CD4-positive, alpha-beta T cell treated with Interferon alpha-2 for 1 hour (primary cell): ENCODE measurements around the gene CYP2J2.
"Not testable (repeated sequence)": the region's sequence is repeated elsewhere in the genome, so short reads cannot be mapped to it uniquely, and the experiment has no call there.

Experiments used
- DNase-seq, 2 donors: peaks; one replicate each; pipeline ENCODE4 v3.0.0-alpha.2; 2020 to 2022

CYP2J2 gene

DNA sequence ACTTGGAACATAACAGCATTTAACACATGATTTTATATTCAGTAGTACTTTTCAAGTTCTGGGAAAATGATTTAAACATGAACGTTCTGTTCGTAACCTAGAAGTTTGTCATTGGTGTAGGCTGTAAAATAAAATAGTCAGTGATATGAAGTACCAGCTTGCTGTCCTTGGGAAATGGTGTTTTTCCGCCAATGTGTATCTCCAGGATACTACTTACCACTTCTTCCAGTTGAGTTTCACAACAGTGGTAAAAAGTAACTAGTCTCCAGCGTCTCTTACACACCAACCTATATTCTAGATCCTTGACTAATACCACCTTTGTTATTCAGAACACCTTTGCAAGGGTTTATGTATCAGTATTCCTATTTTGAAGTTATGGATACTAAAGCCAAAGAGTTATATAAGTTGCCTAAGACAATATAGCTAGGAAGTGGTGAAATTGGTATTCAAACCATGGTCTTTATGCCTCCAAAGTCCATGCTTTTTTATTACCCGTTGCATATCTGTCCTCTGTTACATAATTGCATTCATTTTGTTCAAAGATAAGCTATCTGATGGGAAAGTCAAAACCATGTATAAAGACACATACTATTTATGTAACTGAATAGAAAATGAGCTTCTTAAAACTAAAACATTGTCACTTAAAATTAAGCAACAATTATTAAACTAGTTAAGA lies 68.8 kb downstream of the CYP2J2 start:
- DNase-seq: no peak

DNA sequence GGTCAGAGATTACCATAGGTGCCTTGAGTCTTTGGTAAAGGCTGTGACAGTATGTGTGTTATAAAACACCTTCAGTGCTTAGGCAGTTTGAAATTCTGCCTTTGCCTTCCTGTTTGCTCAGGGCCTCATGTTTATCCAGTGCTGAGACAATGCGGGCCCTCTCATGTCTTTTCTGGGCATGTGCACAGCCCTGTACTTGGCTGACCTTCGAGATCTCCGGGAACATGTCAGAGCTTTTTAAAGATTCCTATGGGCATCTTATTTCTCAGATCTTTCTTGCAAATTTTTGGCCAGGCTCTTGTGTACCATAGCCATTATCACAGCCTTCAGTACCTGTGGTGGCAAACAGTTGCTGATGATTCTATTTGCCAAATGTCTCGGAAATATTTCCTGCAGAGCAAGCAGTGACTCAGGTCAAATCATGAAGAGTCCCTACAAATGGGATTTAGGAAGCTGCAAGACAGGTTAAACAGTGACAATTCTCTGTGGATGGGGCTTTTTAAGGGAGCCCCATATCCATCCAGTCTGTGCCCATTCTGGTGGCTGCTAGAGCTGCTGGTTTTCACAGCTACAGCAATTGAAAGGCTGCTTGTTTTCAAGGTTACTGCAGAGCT lies 69.7 kb downstream of the CYP2J2 start:
- no peak for DNase-seq

DNA sequence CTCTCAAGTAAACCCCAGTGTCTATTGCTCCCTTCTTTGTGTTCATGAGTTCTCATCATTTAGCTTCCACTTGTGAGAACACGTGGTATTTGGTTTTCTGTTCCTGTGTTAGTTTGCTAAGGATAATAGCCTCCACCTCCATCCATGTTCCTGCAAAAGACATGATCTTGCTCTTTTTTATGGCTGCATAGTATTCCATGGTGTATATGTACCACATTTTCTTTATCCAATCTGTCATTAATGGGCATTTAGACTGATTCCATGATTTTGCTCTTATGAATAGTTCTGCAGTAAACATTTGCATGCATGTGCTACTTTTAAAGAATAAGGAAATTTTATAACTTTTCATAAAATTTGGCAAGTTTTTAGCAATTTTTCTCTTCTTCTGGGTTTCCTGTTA lies 71.3 kb downstream of the CYP2J2 start:
- DNase-seq: not testable (repeated sequence)

DNA sequence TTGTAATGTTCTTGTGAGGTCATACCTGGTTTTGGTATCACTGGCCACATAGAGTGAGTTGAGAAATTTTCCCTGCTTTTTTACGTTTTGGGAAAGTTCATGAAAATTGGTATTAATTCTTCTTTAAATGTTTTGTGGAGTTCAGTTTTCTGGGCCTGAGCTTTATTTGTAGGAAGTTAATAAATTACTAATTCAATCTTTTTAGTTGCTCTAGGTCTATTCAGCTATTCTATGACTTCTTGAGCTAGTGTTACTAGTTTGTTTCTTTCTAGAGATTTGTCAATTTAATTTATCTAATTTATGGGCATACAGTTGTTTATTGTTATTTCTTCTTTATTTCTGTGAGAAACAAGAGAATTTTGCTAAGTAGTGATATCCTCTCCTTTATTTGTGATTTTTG lies 74.5 kb downstream of the CYP2J2 start:
- DNase-seq: no peak

DNA sequence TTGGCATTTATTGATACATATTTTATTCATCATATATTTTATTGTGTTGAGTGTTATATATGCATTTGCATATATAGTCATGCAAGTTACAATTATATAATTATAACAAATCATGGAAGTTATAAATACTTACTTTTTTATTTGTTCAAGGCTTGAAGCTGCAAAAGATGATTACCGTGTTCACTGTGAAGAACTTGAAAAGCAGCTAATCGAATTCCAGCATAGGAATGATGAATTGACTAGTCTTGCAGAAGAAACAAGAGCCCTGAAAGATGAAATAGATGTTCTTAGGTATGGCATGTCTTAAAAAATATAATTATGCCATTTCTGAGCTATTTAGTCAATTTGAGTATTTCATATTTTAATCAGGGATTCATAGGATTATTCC lies 79.7 kb downstream of the CYP2J2 start:
- no peak for DNase-seq

DNA sequence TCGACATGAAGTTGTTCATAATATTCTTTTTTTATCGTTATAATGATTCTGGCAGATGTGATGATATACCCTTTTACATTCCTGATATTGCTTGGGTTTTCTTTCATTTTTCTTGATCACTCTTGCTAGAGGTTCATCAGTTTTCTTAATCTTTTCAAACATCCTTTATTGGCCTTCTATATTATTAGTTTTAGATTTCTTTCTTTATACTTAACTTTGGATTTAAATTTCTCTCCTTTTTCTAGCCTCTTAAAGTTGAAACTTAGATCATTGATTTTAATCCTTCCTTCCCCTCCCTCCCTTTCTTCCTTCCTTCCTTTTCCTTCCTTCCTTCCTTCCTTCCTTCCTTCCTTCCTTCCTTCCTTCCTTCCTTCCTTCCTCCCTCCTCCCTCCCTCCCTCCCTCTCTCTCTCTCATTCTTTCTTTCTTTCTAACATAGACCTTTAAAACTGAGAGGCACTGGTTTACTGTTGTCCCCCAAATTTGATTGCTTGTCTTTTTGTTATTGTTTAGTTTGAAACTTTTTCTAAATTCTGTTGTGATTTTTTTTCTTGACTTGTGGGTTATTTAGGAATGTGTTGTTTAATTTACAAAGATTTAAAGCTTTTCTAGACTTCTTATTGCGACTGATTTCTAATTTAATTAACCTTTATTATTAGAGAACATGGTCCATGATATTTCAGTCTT lies 80.2 kb downstream of the CYP2J2 start:
- no peak for DNase-seq

DNA sequence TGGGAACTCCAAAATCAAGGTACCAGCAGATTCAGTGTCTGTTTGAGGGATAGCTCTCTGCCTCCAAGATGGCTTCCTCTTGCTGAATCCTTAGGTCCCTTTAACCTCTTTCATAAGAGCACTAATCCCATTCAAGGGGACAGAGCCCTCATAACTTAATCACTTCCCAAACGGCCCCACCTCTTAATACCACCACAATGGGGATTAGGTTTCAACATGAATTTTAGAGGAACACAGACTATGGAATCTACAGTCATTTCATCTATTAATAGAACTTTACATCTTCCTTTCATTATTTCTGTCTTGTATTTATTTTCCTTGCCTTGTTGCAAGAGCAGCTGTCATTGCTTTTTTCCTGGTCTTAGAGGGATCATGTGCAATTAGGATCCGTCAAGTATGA lies 81.5 kb downstream of the CYP2J2 start:
- no peak for DNase-seq
